Tibial artery (tissue), 4 donors: Measurements from ENCODE around the gene AKAP6.

Experiments
- DNase-seq, 2 donors: peaks; one replicate each; pipeline ENCODE4 v3.0.0-alpha.2; 2019
- H3K27ac ChIP-seq, 2 donors: fragments of 200-600 bp; sonication (generic) in 1 of 2; 1 replicate in 1 of 2; 2 replicates in 1 of 2; pipeline ENCODE4 v1.5.1; 2018 to 2019; ENCODE audit warnings: mild to moderate bottlenecking in 1 of 2
- H3K27me3 ChIP-seq, 2 donors: fragments of 200-600 bp; sonication (generic) in 1 of 2; one replicate each; pipeline versions ENCODE4 v1.5.1 to v1.6.0; 2016 to 2019
- H3K36me3 ChIP-seq, 3 donors: fragments of 200-600 bp; sonication (generic) in 2 of 3; one replicate each; pipeline ENCODE4 v1.5.1; 2016 to 2019; ENCODE audit warnings: mild to moderate bottlenecking in 2 of 3
- H3K4me1 ChIP-seq, 4 donors: fragments of 200-600 bp; sonication (generic) in 2 of 4; 1 replicate in 3 of 4; 2 replicates in 1 of 4; pipeline ENCODE4 v1.5.1; 2016 to 2019
- H3K4me3 ChIP-seq, 2 donors: fragments of 200-600 bp; sonication (generic) in 1 of 2; 1 replicate in 1 of 2; 2 replicates in 1 of 2; pipeline ENCODE4 v1.5.1; 2018 to 2019; ENCODE audit warnings: mild to moderate bottlenecking in 2 of 2
- H3K9me3 ChIP-seq, 3 donors: fragments of 200-600 bp; sonication (generic) in 1 of 3; one replicate each; pipeline ENCODE4 v1.5.1; 2016 to 2019
- intact Hi-C: fragments of 100-400 bp; cut with DNase I; formaldehyde crosslinking; loops from one replicate; pipeline ENCODE4 v1.15.0; 2023; ENCODE audit warnings: low total_unique reads
- TF ChIP-seq, protein P1 (sequence below), 2 experiments: fragments of 200-600 bp in 1 of 2; fragments of 450-650 bp in 1 of 2; IDR thresholded peaks; one replicate each; pipeline ENCODE4 v1.5.1; 2017 to 2019; ENCODE audit warnings: antibody characterized with exemption in 2 of 2, mild to moderate bottlenecking in 1 of 2, moderate library complexity in 1 of 2

AKAP6 gene

DNA sequence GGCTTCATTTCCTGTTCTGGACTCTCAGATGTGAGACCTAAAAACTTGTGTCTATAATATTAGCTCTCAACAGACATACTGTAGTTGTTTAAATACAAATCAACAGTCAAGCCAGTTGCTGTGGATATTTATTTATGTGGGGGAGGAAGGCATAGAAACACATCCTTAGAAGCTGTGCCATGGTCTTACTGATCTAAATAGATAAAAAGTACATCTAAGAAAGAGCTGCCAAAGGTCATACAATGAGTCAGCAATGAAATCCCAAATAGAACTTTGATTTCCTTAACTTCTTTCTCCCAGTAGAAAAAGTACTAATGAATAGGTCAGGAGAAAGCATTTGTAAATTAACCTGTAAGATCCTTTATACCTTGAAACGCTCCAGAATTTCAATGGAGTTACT lies 185.1 kb downstream of the AKAP6 start:
- no peak overlapping the region for H3K4me3 ChIP-seq
- H3K36me3 ChIP-seq: no peaks in the 10 kb centered on the region
- H3K4me1 ChIP-seq: peaks cover 0 to 57% (median 23%) of the 10 kb centered on the region in 4 donors
- H3K27me3 ChIP-seq: no peaks in the 10 kb centered on the region
- no peak for DNase-seq
- TF ChIP-seq, protein P1, sequence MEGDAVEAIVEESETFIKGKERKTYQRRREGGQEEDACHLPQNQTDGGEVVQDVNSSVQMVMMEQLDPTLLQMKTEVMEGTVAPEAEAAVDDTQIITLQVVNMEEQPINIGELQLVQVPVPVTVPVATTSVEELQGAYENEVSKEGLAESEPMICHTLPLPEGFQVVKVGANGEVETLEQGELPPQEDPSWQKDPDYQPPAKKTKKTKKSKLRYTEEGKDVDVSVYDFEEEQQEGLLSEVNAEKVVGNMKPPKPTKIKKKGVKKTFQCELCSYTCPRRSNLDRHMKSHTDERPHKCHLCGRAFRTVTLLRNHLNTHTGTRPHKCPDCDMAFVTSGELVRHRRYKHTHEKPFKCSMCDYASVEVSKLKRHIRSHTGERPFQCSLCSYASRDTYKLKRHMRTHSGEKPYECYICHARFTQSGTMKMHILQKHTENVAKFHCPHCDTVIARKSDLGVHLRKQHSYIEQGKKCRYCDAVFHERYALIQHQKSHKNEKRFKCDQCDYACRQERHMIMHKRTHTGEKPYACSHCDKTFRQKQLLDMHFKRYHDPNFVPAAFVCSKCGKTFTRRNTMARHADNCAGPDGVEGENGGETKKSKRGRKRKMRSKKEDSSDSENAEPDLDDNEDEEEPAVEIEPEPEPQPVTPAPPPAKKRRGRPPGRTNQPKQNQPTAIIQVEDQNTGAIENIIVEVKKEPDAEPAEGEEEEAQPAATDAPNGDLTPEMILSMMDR (IDR thresholded peaks at IDR 0.05): no peak
- no peaks in the 10 kb centered on the region for H3K9me3 ChIP-seq
- H3K27ac ChIP-seq: peak overlapping the region in 1 of 2 donors; percentile 79
- intact Hi-C loops: loop anchor here (10.0 kb wide), 1 partner anchor 259 kb away; no protein-coding TSS in a partner anchor

DNA sequence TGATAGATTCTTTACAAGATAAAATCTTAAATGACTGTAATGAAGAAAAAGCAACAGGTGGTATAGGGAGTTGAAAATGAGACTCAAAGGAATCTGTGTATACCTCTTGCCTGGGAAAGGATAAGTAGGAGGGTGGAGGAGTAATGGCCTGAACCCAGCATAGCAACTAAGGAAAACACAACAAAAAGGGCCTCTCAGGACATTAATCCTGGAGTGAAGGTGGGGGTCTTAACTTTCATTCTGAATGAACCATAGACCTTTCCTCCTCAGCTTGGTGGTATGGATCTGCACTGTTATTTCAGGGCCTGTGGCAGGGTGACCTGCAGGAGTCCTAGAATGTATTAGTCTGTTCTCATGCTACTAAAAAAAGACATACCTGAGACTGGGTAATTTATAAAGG lies 185.6 kb downstream of the AKAP6 start:
- TF ChIP-seq, protein P1 (IDR thresholded peaks at IDR 0.05): no peak
- H3K4me3 ChIP-seq: no peak overlapping the region
- H3K27ac ChIP-seq: peak overlapping the region in 1 of 2 donors; percentile 79
- no peaks in the 10 kb centered on the region for H3K9me3 ChIP-seq
- intact Hi-C loops: loop anchor here (10.0 kb wide), 1 partner anchor 260 kb away; no protein-coding TSS in a partner anchor
- no peaks in the 10 kb centered on the region for H3K36me3 ChIP-seq
- H3K27me3 ChIP-seq: no peaks in the 10 kb centered on the region
- DNase-seq: no peak
- H3K4me1 ChIP-seq: peaks cover 0 to 52% (median 23%) of the 10 kb centered on the region in 4 donors

DNA sequence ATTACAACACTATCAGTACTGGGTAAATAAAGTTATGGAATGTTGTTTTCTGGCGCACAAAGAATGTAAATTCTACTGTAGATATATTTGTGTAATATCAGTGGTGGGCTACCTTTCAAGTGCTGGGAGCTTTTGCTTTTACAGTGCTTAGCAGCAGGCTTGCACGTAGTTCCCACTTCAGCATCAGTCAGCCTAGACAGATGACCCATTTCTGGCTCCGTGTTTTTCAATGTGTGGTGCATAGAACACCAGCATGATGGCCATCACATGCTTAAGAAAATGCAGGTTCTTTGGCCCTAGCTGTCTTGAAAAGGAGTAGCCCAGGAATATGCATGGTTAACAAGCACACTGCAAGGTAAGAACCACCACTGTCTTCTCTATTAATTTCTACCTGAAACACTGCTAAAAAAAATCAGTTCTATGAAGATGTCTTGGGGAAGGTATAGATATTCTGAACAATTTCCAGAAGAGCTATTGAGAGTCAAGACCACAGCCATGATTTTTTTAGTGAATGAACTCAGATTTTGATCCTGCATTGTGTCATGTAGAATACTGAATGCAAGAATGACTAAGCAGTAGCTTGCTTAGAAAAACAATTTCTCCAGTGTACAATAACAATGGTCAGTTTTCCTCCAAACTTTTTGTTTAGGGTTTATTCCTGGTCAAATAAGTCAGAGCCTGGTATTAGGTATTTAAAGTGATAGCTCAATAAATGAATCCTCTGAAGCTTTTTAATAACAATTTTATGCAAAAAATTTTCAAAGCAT lies 195.7 kb downstream of the AKAP6 start:
- peaks cover 0 to 34% (median 5%) of the 10 kb centered on the region in 4 donors for H3K4me1 ChIP-seq
- H3K4me3 ChIP-seq: no peak overlapping the region
- TF ChIP-seq, protein P1 (IDR thresholded peaks at IDR 0.05): no peak
- intact Hi-C loops: no loop called here
- peak overlapping the region in 1 of 2 donors; percentile 42 for H3K27ac ChIP-seq
- no peak for DNase-seq
- no peaks in the 10 kb centered on the region for H3K36me3 ChIP-seq
- H3K9me3 ChIP-seq: peaks cover 0 to 4% (median 0%) of the 10 kb centered on the region in 3 donors
- no peaks in the 10 kb centered on the region for H3K27me3 ChIP-seq

DNA sequence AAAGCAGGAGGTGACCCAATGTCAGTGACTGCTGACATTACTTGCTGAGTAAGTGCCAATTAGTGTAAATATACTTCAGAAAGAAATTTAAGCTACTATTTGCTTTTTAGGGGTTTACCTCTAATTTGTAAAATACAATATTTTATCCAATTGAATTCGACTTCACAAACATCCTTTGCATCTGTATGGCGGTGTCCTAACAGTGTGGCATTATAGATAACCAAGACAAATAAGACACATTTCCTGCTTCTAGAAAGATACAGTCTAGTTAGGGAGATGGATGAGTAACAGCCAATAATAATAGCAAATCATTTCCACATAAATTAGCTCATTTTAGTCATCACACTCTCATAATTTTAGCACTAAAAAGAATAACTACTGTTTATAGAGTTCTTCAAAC lies 196.5 kb downstream of the AKAP6 start:
- Histone ChIP-seq H3K9me3 (peaks cover 0 to 4% (median 0%) of the 10 kb centered on the region in 3 donors), H3K36me3 (no peaks in the 10 kb centered on the region), H3K27ac (peak overlapping the region in 1 of 2 donors; percentile 42), H3K4me1 (peaks cover 0 to 40% (median 5%) of the 10 kb centered on the region in 4 donors), H3K4me3 (no peak overlapping the region), H3K27me3 (no peaks in the 10 kb centered on the region)
- TF ChIP-seq, protein P1 (IDR thresholded peaks at IDR 0.05): no peak
- no peak for DNase-seq
- intact Hi-C loops: no loop called here

DNA sequence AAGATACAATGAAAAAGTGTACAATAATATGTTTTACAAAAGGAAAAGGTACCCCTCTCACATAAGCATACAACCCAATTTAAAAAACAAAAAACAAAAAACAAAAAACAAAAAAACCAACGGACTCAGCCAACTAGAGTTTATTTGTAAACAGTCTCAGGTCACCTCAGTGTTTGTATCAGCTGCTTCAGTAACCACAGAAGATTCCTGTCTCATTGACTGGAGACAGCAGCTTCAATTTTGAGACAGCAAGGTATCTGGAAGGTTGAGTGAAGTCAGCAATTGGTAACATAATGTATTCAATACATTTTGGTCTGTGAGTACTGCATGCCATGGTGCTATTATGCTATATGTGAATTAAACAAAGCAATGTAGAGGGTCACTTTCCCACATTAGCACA lies 201.7 kb downstream of the AKAP6 start:
- intact Hi-C loops: no loop called here
- Histone ChIP-seq H3K36me3 (peaks cover 0 to 4% (median 0%) of the 10 kb centered on the region in 3 donors), H3K9me3 (no peaks in the 10 kb centered on the region), H3K27me3 (no peaks in the 10 kb centered on the region), H3K4me3 (no peak overlapping the region), H3K4me1 (peaks cover 0 to 26% (median 0%) of the 10 kb centered on the region in 4 donors), H3K27ac (no peak overlapping the region)
- no peak for DNase-seq
- TF ChIP-seq, protein P1 (IDR thresholded peaks at IDR 0.05): no peak
